ENCODE data around the gene CYP4F11. TPM values are rescaled to one million over a fixed set of nuclear protein-coding genes. Genes with fewer than 3 reads are reported as not detected.

CYP4F11 gene
- total RNA-seq, 1 donor from 2014 or later, result not detected

DNA sequence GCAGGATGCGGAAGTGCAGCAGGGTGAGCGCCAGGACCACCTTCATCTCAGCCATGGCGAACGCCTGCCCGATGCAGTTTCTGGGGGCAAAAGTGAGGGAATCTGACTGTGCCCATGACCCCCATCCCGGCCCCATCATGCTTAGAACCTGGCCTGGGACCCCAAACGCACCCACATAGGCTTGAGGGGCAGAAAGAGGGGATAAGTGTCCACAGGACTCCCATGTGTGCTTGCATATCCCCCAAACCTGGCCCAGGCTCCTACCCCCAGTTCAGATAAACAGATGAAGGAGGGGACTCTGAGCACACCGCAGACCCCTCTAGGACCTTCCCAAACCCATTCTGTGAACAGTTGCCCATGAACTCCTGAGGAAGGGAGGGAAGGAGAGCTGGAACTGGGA is 20.5 kb downstream of the CYP4F11 start:
- H3K9ac ChIP-seq (ENCODE audit: low read length), result no peak overlapping the region
- no peaks in the 10 kb centered on the region for H3K36me3 ChIP-seq (ENCODE audit: insufficient read depth, low read length)
- H2AFZ ChIP-seq (ENCODE audit: low read depth, low read length), result no peak overlapping the region
- H4K20me1 ChIP-seq (ENCODE audit: insufficient read depth, low read length), result no peaks in the 10 kb centered on the region
- TF ChIP-seq EZH2 (IDR thresholded peaks at IDR 0.05; ENCODE audit: insufficient read depth, low read length), result no peak
- TF ChIP-seq, protein P1, sequence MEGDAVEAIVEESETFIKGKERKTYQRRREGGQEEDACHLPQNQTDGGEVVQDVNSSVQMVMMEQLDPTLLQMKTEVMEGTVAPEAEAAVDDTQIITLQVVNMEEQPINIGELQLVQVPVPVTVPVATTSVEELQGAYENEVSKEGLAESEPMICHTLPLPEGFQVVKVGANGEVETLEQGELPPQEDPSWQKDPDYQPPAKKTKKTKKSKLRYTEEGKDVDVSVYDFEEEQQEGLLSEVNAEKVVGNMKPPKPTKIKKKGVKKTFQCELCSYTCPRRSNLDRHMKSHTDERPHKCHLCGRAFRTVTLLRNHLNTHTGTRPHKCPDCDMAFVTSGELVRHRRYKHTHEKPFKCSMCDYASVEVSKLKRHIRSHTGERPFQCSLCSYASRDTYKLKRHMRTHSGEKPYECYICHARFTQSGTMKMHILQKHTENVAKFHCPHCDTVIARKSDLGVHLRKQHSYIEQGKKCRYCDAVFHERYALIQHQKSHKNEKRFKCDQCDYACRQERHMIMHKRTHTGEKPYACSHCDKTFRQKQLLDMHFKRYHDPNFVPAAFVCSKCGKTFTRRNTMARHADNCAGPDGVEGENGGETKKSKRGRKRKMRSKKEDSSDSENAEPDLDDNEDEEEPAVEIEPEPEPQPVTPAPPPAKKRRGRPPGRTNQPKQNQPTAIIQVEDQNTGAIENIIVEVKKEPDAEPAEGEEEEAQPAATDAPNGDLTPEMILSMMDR (IDR thresholded peaks at IDR 0.05; ENCODE audit: insufficient read depth, low read depth, low read length), result no peak
- no peaks in the 10 kb centered on the region for H3K27me3 Mint-ChIP-seq (ENCODE audit: low read depth, unreplicated experiment)
- no peak overlapping the region for H3K4me2 ChIP-seq (ENCODE audit: low read length)
- DNase-seq (ENCODE audit: low read depth) (no peak), FAIRE-seq (no peak)
- no peaks in the 10 kb centered on the region for H3K27me3 ChIP-seq (ENCODE audit: insufficient read depth, low read length)
- no peak overlapping the region for H3K4me3 ChIP-seq (ENCODE audit: insufficient read depth, low read depth, low read length)
- H3K4me3 Mint-ChIP-seq (ENCODE audit: unreplicated experiment), result no peak overlapping the region
- H3K27ac Mint-ChIP-seq (ENCODE audit: unreplicated experiment), result no peak overlapping the region
- no peaks in the 10 kb centered on the region for H3K79me2 ChIP-seq (ENCODE audit: insufficient read depth, low read length)
- H3K9me3 ChIP-seq (ENCODE audit: insufficient read depth, low read depth, low read length), result peaks cover 2% of the 10 kb centered on the region
- H3K27ac ChIP-seq (ENCODE audit: low read depth, low read length), result no peak overlapping the region
- H3K4me1 ChIP-seq (ENCODE audit: insufficient read depth, low read length), result no peaks in the 10 kb centered on the region
- no peaks in the 10 kb centered on the region for H3K36me3 Mint-ChIP-seq (ENCODE audit: low read depth, unreplicated experiment)
- no peaks in the 10 kb centered on the region for H3K4me1 Mint-ChIP-seq (ENCODE audit: low read depth, unreplicated experiment)
- peaks cover 9% of the 10 kb centered on the region for H3K9me3 Mint-ChIP-seq (ENCODE audit: unreplicated experiment)

DNA sequence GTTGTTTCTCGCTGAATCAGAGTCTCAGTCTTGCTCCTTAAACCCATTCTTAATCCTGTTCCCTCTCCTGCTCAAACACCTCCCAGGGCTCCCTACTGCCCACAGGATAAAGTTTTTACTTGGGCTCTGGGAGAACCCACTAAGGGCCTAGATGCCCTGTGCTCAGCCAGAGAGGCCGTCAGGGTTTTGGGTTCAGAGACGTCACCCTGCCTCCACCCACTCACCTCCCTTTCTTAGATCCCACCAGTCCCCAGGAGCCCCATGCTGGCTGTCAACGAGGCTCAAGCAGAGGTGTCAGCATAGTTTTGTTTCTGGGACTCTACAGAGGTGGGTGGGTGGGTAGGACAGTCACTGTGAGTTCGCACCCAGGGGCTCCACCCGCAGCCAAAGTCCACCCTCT is 20.9 kb downstream of the CYP4F11 start:
- H3K27me3 Mint-ChIP-seq (ENCODE audit: low read depth, unreplicated experiment), result no peaks in the 10 kb centered on the region
- H3K9me3 Mint-ChIP-seq (ENCODE audit: unreplicated experiment), result peaks cover 9% of the 10 kb centered on the region

DNA sequence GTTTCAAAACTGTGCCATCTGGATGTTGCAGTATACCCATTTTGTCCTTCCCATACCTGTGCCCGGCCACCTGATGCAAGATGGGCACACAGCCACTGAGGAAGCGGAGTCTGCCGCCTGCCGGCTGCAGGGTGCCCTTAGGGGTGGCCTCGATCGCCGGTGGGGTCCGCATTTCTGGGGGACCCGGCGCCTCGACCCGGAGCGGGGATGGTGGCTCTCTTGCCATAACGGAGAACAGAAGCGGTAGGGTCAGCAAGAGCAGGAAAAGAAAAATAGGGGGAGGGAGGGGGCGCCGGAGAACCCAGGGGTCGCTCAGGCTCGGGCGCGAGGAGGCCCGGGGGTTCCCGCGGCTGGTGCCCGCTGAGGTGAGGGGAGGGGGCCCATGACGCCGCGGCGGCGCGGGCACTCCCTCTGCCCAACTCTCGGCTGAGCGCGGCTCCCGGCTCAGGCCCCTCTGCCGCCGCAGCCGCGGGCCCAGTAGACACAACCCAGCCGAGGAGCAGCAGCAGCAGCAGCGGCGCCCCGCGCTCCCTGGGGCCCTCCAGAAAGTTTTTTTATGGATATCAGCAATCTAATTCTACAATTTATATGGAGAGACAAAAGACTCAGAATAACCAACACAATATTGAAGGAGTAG is 22.6 kb downstream of the CYP4F11 start:
- Histone ChIP-seq H3K27ac (ENCODE audit: low read depth, low read length) (no peak overlapping the region), H3K4me3 (ENCODE audit: insufficient read depth, low read depth, low read length) (no peak overlapping the region), H3K27me3 (ENCODE audit: insufficient read depth, low read length) (no peaks in the 10 kb centered on the region), H3K4me2 (ENCODE audit: low read length) (no peak overlapping the region), H2AFZ (ENCODE audit: low read depth, low read length) (no peak overlapping the region), H3K9me3 (ENCODE audit: insufficient read depth, low read depth, low read length) (peaks cover 2% of the 10 kb centered on the region), H3K9ac (ENCODE audit: low read length) (no peak overlapping the region), H3K36me3 (ENCODE audit: insufficient read depth, low read length) (no peaks in the 10 kb centered on the region), H3K4me1 (ENCODE audit: insufficient read depth, low read length) (no peaks in the 10 kb centered on the region), H3K79me2 (ENCODE audit: insufficient read depth, low read length) (no peaks in the 10 kb centered on the region), H4K20me1 (ENCODE audit: insufficient read depth, low read length) (no peaks in the 10 kb centered on the region)
- FAIRE-seq, result no peak
- H3K4me1 Mint-ChIP-seq (ENCODE audit: low read depth, unreplicated experiment), result no peaks in the 10 kb centered on the region
- no peak overlapping the region for H3K27ac Mint-ChIP-seq (ENCODE audit: unreplicated experiment)
- DNase-seq (ENCODE audit: low read depth), result no peak
- no peak overlapping the region for H3K4me3 Mint-ChIP-seq (ENCODE audit: unreplicated experiment)
- no peaks in the 10 kb centered on the region for H3K27me3 Mint-ChIP-seq (ENCODE audit: low read depth, unreplicated experiment)
- no peaks in the 10 kb centered on the region for H3K36me3 Mint-ChIP-seq (ENCODE audit: low read depth, unreplicated experiment)
- H3K9me3 Mint-ChIP-seq (ENCODE audit: unreplicated experiment), result peaks cover 9% of the 10 kb centered on the region
- TF ChIP-seq EZH2 (IDR thresholded peaks at IDR 0.05; ENCODE audit: insufficient read depth, low read length), result no peak
- TF ChIP-seq, protein P1 (IDR thresholded peaks at IDR 0.05; ENCODE audit: insufficient read depth, low read depth, low read length), result no peak

More for the DNA sequence above, 20.9 kb downstream of the CYP4F11 start:
- DNase-seq (ENCODE audit: low read depth) (no peak), FAIRE-seq (no peak)
- Histone ChIP-seq H3K27ac (ENCODE audit: low read depth, low read length) (no peak overlapping the region), H3K4me3 (ENCODE audit: insufficient read depth, low read depth, low read length) (no peak overlapping the region), H4K20me1 (ENCODE audit: insufficient read depth, low read length) (no peaks in the 10 kb centered on the region), H3K9ac (ENCODE audit: low read length) (no peak overlapping the region), H3K4me1 (ENCODE audit: insufficient read depth, low read length) (no peaks in the 10 kb centered on the region), H3K4me2 (ENCODE audit: low read length) (no peak overlapping the region), H3K79me2 (ENCODE audit: insufficient read depth, low read length) (no peaks in the 10 kb centered on the region), H3K27me3 (ENCODE audit: insufficient read depth, low read length) (no peaks in the 10 kb centered on the region), H3K9me3 (ENCODE audit: insufficient read depth, low read depth, low read length) (peaks cover 2% of the 10 kb centered on the region), H2AFZ (ENCODE audit: low read depth, low read length) (no peak overlapping the region), H3K36me3 (ENCODE audit: insufficient read depth, low read length) (no peaks in the 10 kb centered on the region)
- Mint-ChIP-seq H3K4me1 (ENCODE audit: low read depth, unreplicated experiment) (no peaks in the 10 kb centered on the region), H3K4me3 (ENCODE audit: unreplicated experiment) (no peak overlapping the region), H3K36me3 (ENCODE audit: low read depth, unreplicated experiment) (no peaks in the 10 kb centered on the region), H3K27ac (ENCODE audit: unreplicated experiment) (no peak overlapping the region)
- TF ChIP-seq, protein P1 (IDR thresholded peaks at IDR 0.05; ENCODE audit: insufficient read depth, low read depth, low read length), result no peak
- no peak for TF ChIP-seq EZH2 (IDR thresholded peaks at IDR 0.05; ENCODE audit: insufficient read depth, low read length)
